H1 (cell line): ENCODE results near the gene PTF1A. TPM values are rescaled to one million over a fixed set of nuclear protein-coding genes. Genes with fewer than 3 reads are reported as not detected.

Experiments
- CTCF ChIA-PET: fragments of 300-600 bp; sonication (Branson Sonifier 250); formaldehyde crosslinking; loops from one replicate; lab custom pipeline; 2021; ENCODE audit not compliant: partially characterized antibody; lab: Charles Lee
- POLR2A ChIA-PET: fragments of 300-600 bp; sonication (Branson Sonifier 250); formaldehyde crosslinking; loops from one replicate; lab custom pipeline; 2021; ENCODE audit warnings: inconsistent platforms; ENCODE audit not compliant: partially characterized antibody; lab: Charles Lee
- DNase-seq, 2 experiments: peaks; one replicate each; pipeline versions ENCODE4 v3.0.0 to v3.0.0-alpha.2; 2010 to 2022; ENCODE audit warnings: low spot score in 2 of 2, low read depth in 1 of 2, mixed read lengths in 1 of 2
- FAIRE-seq: peaks from 2 replicates; lab custom pipeline; 2011; peaks lifted over from hg19 to GRCh38; lab: Jason Lieb, UNC
- H2AFZ ChIP-seq: 2 replicates; pipeline ENCODE4 v1.8.1; 2012; ENCODE audit warnings: low read length, inconsistent platforms
- H2AK5ac ChIP-seq: 2 replicates; pipeline ENCODE4 v1.6.1; 2013; ENCODE audit warnings: low read depth, low read length
- H2BK120ac ChIP-seq: replicated peaks from 2 replicates; pipeline ENCODE3; 2013; ENCODE audit warnings: low read depth, low read length, inconsistent platforms
- H2BK12ac ChIP-seq: 2 replicates; pipeline ENCODE4 v1.6.1; 2013; ENCODE audit warnings: low read depth, low read length
- H2BK15ac ChIP-seq: 2 replicates; pipeline ENCODE4 v1.6.1; 2013; ENCODE audit warnings: low read length
- H2BK20ac ChIP-seq: 2 replicates; pipeline ENCODE4 v1.6.1; 2013; ENCODE audit warnings: low read length
- H2BK5ac ChIP-seq: 2 replicates; pipeline ENCODE4 v1.6.1; 2013; ENCODE audit warnings: low read depth, low read length
- H3K14ac ChIP-seq: 2 replicates; pipeline ENCODE4 v1.6.1; 2013; ENCODE audit warnings: inconsistent platforms; ENCODE audit not compliant: insufficient read length
- H3K18ac ChIP-seq: 2 replicates; pipeline ENCODE4 v1.6.1; 2013; ENCODE audit warnings: low read length; ENCODE audit errors: extremely low read depth
- H3K23ac ChIP-seq: 2 replicates; pipeline ENCODE4 v1.6.1; 2013; ENCODE audit warnings: inconsistent platforms; ENCODE audit not compliant: insufficient read length
- H3K23me2 ChIP-seq: 2 replicates; pipeline ENCODE4 v1.6.1; 2013; ENCODE audit warnings: low read depth, low read length
- H3K27ac ChIP-seq: 2 replicates; pipeline ENCODE4 v1.6.1; 2011; ENCODE audit warnings: low read depth, low read length, inconsistent platforms
- H3K27me3 ChIP-seq, 4 experiments: replicated peaks in 1 of 4; 1 replicate in 1 of 4; 2 replicates in 3 of 4; pipeline versions ENCODE4 v1.6.1 to v1.8.1; 2011 to 2013; ENCODE audit warnings: low read length in 3 of 4, mild to moderate bottlenecking in 3 of 4, inconsistent platforms in 2 of 4, mixed read lengths in 2 of 4, moderate library complexity in 1 of 4; ENCODE audit not compliant: control insufficient read depth in 3 of 4, insufficient read depth in 3 of 4; ENCODE audit errors: extremely low read depth in 1 of 4
- H3K36me3 ChIP-seq, 4 experiments: 2 replicates each; pipeline versions ENCODE4 v1.6.1 to v1.8.1; 2011 to 2013; ENCODE audit warnings: mild to moderate bottlenecking in 4 of 4, low read length in 3 of 4, moderate library complexity in 2 of 4, control low read depth in 1 of 4, inconsistent platforms in 1 of 4; ENCODE audit not compliant: insufficient read depth in 4 of 4, control insufficient read depth in 2 of 4
- H3K4ac ChIP-seq: replicated peaks from 2 replicates; pipeline ENCODE3; 2013; ENCODE audit warnings: low read length, low read depth, mixed read lengths, inconsistent platforms; ENCODE audit not compliant: insufficient read length
- H3K4me1 ChIP-seq, 4 experiments: replicated peaks in 1 of 4; 1 replicate in 1 of 4; 2 replicates in 3 of 4; pipeline versions ENCODE4 v1.6.1 to v1.8.1; 2011 to 2013; ENCODE audit warnings: low read length in 3 of 4, inconsistent platforms in 2 of 4, mixed read lengths in 1 of 4; ENCODE audit not compliant: insufficient read depth in 4 of 4, control insufficient read depth in 3 of 4
- H3K4me2 ChIP-seq, 2 experiments: 2 replicates each; pipeline versions ENCODE4 v1.6.1 to v1.8.1; 2011 to 2013; ENCODE audit warnings: low read depth in 2 of 2, low read length in 2 of 2, control low read depth in 1 of 2, inconsistent platforms in 1 of 2, mild to moderate bottlenecking in 1 of 2; ENCODE audit not compliant: insufficient read depth in 1 of 2
- H3K4me3 ChIP-seq, 4 experiments: fragments of 200-600, 300-600 bp in 1 of 4; sonication (generic), shearing (Covaris generic), sonication (Bioruptor Twin) in 1 of 4; 2 replicates each; pipeline versions ENCODE4 v1.5.1 to v1.8.1; 2011 to 2016; ENCODE audit warnings: low read length in 4 of 4, low read depth in 3 of 4, control low read depth in 2 of 4, inconsistent platforms in 2 of 4, mild to moderate bottlenecking in 2 of 4, mixed read lengths in 1 of 4, moderate library complexity in 1 of 4; ENCODE audit not compliant: insufficient read depth in 2 of 4; ENCODE audit errors: extremely low read depth in 1 of 4
- H3K56ac ChIP-seq: replicated peaks from 2 replicates; pipeline ENCODE3; 2013; ENCODE audit warnings: low read depth, mild to moderate bottlenecking, mixed read lengths, low read length, inconsistent platforms; ENCODE audit not compliant: insufficient read length
- H3K79me1 ChIP-seq: 2 replicates; pipeline ENCODE4 v1.6.1; 2013; ENCODE audit warnings: low read depth, low read length, control low read depth
- H3K79me2 ChIP-seq, 2 experiments: 2 replicates each; pipeline versions ENCODE4 v1.6.1 to v1.8.1; 2012 to 2013; ENCODE audit warnings: low read length in 2 of 2, mild to moderate bottlenecking in 2 of 2, inconsistent platforms in 1 of 2; ENCODE audit not compliant: insufficient read depth in 2 of 2, control insufficient read depth in 1 of 2
- H3K9ac ChIP-seq, 4 experiments: replicated peaks in 1 of 4; 1 replicate in 1 of 4; 2 replicates in 3 of 4; pipeline versions ENCODE4 v1.6.1 to v1.8.1; 2011 to 2013; ENCODE audit warnings: low read depth in 3 of 4, low read length in 3 of 4, control low read depth in 2 of 4, mild to moderate bottlenecking in 2 of 4, moderate library complexity in 2 of 4, inconsistent platforms in 1 of 4; ENCODE audit errors: extremely low read depth in 1 of 4
- H3K9me3 ChIP-seq, 2 experiments: 2 replicates each; pipeline versions ENCODE4 v1.6.1 to v1.8.1; 2012 to 2013; ENCODE audit warnings: mild to moderate bottlenecking in 2 of 2, moderate library complexity in 2 of 2, control low read depth in 1 of 2, inconsistent platforms in 1 of 2, low read depth in 1 of 2, low read length in 1 of 2, mixed read lengths in 1 of 2; ENCODE audit not compliant: insufficient read depth in 2 of 2
- H4K20me1 ChIP-seq, 2 experiments: replicated peaks in 1 of 2; 2 replicates each; pipeline versions ENCODE3 to v1.8.1; 2011 to 2013; ENCODE audit warnings: inconsistent platforms in 2 of 2, low read length in 2 of 2, mild to moderate bottlenecking in 1 of 2; ENCODE audit not compliant: insufficient read depth in 2 of 2, control insufficient read depth in 1 of 2
- H4K5ac ChIP-seq: 2 replicates; pipeline ENCODE4 v1.6.1; 2013; ENCODE audit warnings: low read length, low read depth, mixed read lengths, inconsistent platforms; ENCODE audit not compliant: insufficient read length
- H4K8ac ChIP-seq: 2 replicates; pipeline ENCODE4 v1.8.0; 2013; ENCODE audit warnings: mild to moderate bottlenecking, moderate library complexity, low read length, inconsistent platforms; ENCODE audit not compliant: insufficient read depth; ENCODE audit errors: extremely low read depth
- H4K91ac ChIP-seq: replicated peaks from 2 replicates; pipeline ENCODE3; 2013; ENCODE audit warnings: low read length, mixed read lengths, inconsistent platforms; ENCODE audit not compliant: insufficient read length
- CBX5 ChIP-seq: fragments of 300-800, 300-1000 bp; sonication (generic); IDR thresholded peaks from 2 replicates; pipeline ENCODE4 v1.7.1; 2016; ENCODE audit warnings: antibody characterized with exemption, low read length, low read depth
- NANOG ChIP-seq: IDR thresholded peaks from 2 replicates; pipeline ENCODE4 v1.6.1; 2011; ENCODE audit warnings: low read length, low read depth, mild to moderate bottlenecking, inconsistent platforms; ENCODE audit not compliant: insufficient read depth, poor library complexity, severe bottlenecking
- SUZ12 ChIP-seq: fragments of 200-600 bp; sonication (generic); IDR thresholded peaks from 2 replicates; pipeline ENCODE4 v1.6.1; 2012; ENCODE audit warnings: mild to moderate bottlenecking, inconsistent platforms, low read length, moderate library complexity, mixed read lengths
- TEAD4 ChIP-seq: IDR thresholded peaks from 2 replicates; pipeline ENCODE4 v1.6.1; 2012; ENCODE audit warnings: low read depth, low read length, inconsistent platforms, mixed read lengths
- WGBS, 2 experiments: shearing (Covaris generic) in 1 of 2; methylation state at CpG; one replicate each; pipeline versions ENCODE4 v1.1.6 to v1.1.7; 2013 to 2015; ENCODE audit warnings: low lambda C conversion rate in 2 of 2, mixed read lengths in 2 of 2, inconsistent platforms in 1 of 2, low coverage in 1 of 2, missing lambda C conversion rate in 1 of 2; ENCODE audit not compliant: insufficient replicate concordance in 2 of 2, insufficient coverage in 1 of 2, insufficient read length in 1 of 2; ENCODE audit errors: extremely low coverage in 1 of 2, missing lambda C conversion rate in 1 of 2; 5-methylcytosine and 5-hydroxymethylcytosine counted together
- polyA plus RNA-seq, 7 experiments: library from polyadenylated mRNA; depleted of rRNA in 3 of 7; stranded (reverse) in 5 of 7; unstranded in 2 of 7; fragments of >200 nt in 5 of 7; fragments of 200-250 nt in 2 of 7; gene quantifications; 1 replicate in 5 of 7; 2 replicates in 1 of 7; 4 replicates in 1 of 7; pipeline versions ENCODE4 v1.2.1 to v1.2.3, GENCODE V29; 2011 to 2013; ENCODE audit warnings: missing spikeins in 2 of 7, mixed read lengths in 2 of 7
- total RNA-seq: library from RNA; stranded (reverse); fragmentation: NEBNext Ultra II Directional; extraction: Animal tissue kit (Norgen Biotek cat#: 25700); gene quantifications from 2 replicates; pipeline ENCODE4 v1.2.1, GENCODE V29; 2021

Gene PTF1A
- total and polyA plus RNA-seq, 2 of the 8 experiments (the other 6 are each of a cell fraction or from before 2014, with no cell fraction given): not detected

DNA sequence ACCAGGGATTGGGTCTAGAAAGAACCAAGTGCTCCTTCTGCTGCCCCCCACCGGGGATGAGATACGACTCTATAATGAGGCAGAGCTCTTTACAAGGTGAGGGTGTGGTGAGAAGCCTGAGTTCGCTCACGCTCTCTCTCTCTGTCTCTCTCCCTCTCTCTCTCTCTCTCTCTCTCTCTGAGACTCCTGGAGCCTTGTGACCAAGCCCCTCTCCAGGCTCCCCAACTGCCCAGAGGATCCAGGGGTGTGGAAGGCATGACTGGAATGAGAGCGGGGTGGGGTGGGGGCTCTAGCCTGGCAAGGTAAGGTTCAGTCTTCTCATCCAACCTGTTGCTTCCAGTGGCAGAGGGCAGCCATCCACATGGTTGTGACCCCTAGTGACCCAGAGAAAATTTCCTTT is 3.1 kb upstream of the PTF1A start:
- no peaks in the 10 kb centered on the region for H3K36me3 ChIP-seq
- H3K4ac ChIP-seq: no peak overlapping the region
- H2BK12ac ChIP-seq: 0 out of 2 replicates have a peak overlapping the region, but pooled peaks have one; percentile 60
- H2BK20ac ChIP-seq: no peak overlapping the region
- H3K18ac ChIP-seq: no peak overlapping the region
- FAIRE-seq (no peak), DNase-seq (no peak)
- WGBS, 2 experiments: 34% methylated on average over 5 of the region's 5 CpGs; no CpG with 5 or more reads in 1 of the 2 experiments
- no peaks in the 10 kb centered on the region for H3K9me3 ChIP-seq
- peaks cover 3 to 13% of the 10 kb centered on the region in 2 experiments for H4K20me1 ChIP-seq
- H3K56ac ChIP-seq: no peak overlapping the region
- no peak overlapping the region for H3K9ac ChIP-seq
- no peak overlapping the region for H4K8ac ChIP-seq
- H2BK120ac ChIP-seq: no peak overlapping the region
- H2BK15ac ChIP-seq: no peak overlapping the region
- H3K23ac ChIP-seq: no peak overlapping the region
- no peaks in the 10 kb centered on the region for H3K79me2 ChIP-seq
- POLR2A ChIA-PET: interaction anchor here (1.0 to 1.4 kb wide), 4 partner anchors 10 to 16 kb away, joined by 3 to 4 read pairs (median 4); no protein-coding TSS in a partner anchor
- H4K91ac ChIP-seq: no peak overlapping the region
- no peaks in the 10 kb centered on the region for H3K79me1 ChIP-seq
- peaks cover 66 to 91% (median 82%) of the 10 kb centered on the region in 4 experiments for H3K27me3 ChIP-seq
- peaks cover 5% of the 10 kb centered on the region; the same call in 1 of the 2 replicates for H3K23me2 ChIP-seq
- no peak overlapping the region for H3K14ac ChIP-seq
- no peak overlapping the region for H3K4me3 ChIP-seq
- H2BK5ac ChIP-seq: no peak overlapping the region
- H3K4me2 ChIP-seq: no peak overlapping the region
- H3K27ac ChIP-seq: no peak overlapping the region
- CTCF ChIA-PET: interaction anchor here (0.9 to 3.1 kb wide), 9 partner anchors 9 to 337 kb away, joined by 3 to 17 read pairs (median 7); no protein-coding TSS in a partner anchor
- H2AFZ ChIP-seq: no peak overlapping the region
- no peak overlapping the region for H4K5ac ChIP-seq
- no peak overlapping the region; the same call in 1 of the 2 replicates for H2AK5ac ChIP-seq
- H3K4me1 ChIP-seq: peaks cover 2 to 17% (median 8%) of the 10 kb centered on the region in 4 experiments
- TF ChIP-seq SUZ12: peak; percentile 7; the same call in 1 of the 2 replicates
- no peak for TF ChIP-seq NANOG
- TF ChIP-seq TEAD4: no peak
- no peak for TF ChIP-seq CBX5
